Small intestine (tissue), 7 donors: ENCODE data around the gene DPH2. TPM values are rescaled to one million over a fixed set of nuclear protein-coding genes. Genes with fewer than 3 reads are reported as not detected.
A peak's percentile ranks its signal among the peaks of the same experiment; 100 is the strongest.

Experiments used
- DNase-seq, 2 donors: peaks; one replicate each; pipeline versions ENCODE4 v3.0.0 to v3.0.0-alpha.2; 2013
- FAIRE-seq: peaks from 2 replicates; lab custom pipeline; 2012; peaks lifted over from hg19 to GRCh38; lab: Jason Lieb, UNC
- H3K27ac ChIP-seq, 3 donors: one replicate each; pipeline ENCODE4 v1.5.1; 2013; ENCODE audit warnings: low read length in 2 of 3, mild to moderate bottlenecking in 2 of 3, control low read depth in 1 of 3, inconsistent platforms in 1 of 3, low read depth in 1 of 3, moderate library complexity in 1 of 3
- H3K27me3 ChIP-seq, 3 donors: one replicate each; pipeline ENCODE4 v1.6.1; 2013; ENCODE audit warnings: low read length in 3 of 3, inconsistent platforms in 1 of 3; ENCODE audit not compliant: control insufficient read depth in 3 of 3, insufficient read depth in 3 of 3
- H3K36me3 ChIP-seq, 3 donors: one replicate each; pipeline ENCODE4 v1.6.1; 2013; ENCODE audit warnings: low read length in 3 of 3, inconsistent platforms in 1 of 3, low read depth in 1 of 3, mild to moderate bottlenecking in 1 of 3, moderate library complexity in 1 of 3; ENCODE audit not compliant: control insufficient read depth in 3 of 3, insufficient read depth in 2 of 3
- H3K4me1 ChIP-seq, 3 donors: one replicate each; pipeline ENCODE4 v1.6.1; 2013; ENCODE audit warnings: low read length in 2 of 3, inconsistent platforms in 1 of 3, low read depth in 1 of 3, mild to moderate bottlenecking in 1 of 3, moderate library complexity in 1 of 3; ENCODE audit not compliant: control insufficient read depth in 3 of 3, insufficient read depth in 2 of 3
- H3K4me3 ChIP-seq, 3 donors: one replicate each; pipeline ENCODE4 v1.5.1; 2013; ENCODE audit warnings: low read length in 3 of 3, control low read depth in 1 of 3, inconsistent platforms in 1 of 3, low read depth in 1 of 3, mild to moderate bottlenecking in 1 of 3, moderate library complexity in 1 of 3
- H3K9me3 ChIP-seq, 2 donors: one replicate each; pipeline ENCODE4 v1.6.1; 2013; ENCODE audit warnings: low read depth in 1 of 2, low read length in 1 of 2; ENCODE audit not compliant: control insufficient read depth in 2 of 2, insufficient read depth in 1 of 2
- WGBS, 3 donors: extraction: QIAGEN DNeasy Blood & Tissue Kit; methylation state at CpG; one replicate each; pipeline ENCODE4 v1.1.7; 2013; 5-methylcytosine and 5-hydroxymethylcytosine counted together
- polyA plus RNA-seq, 4 donors: library from polyadenylated mRNA; stranded (reverse) in 3 of 4; unstranded in 1 of 4; fragments of 200-250 nt in 3 of 4; fragments of 120-200 nt in 1 of 4; gene quantifications; one replicate each; pipeline versions ENCODE4 v1.2.1 to v1.2.3, GENCODE V29; 2013
- donor health status: healthy with polysubstance abuse.
- donor health status: control.
- donor health status: control.
- donor health status: Bipolar disorder and iron deficiency.
- donor health status: healthy.

DPH2 gene
- polyA plus RNA-seq, 4 donors, result 5.8 to 25.2 (median 15.6) TPM

DNA sequence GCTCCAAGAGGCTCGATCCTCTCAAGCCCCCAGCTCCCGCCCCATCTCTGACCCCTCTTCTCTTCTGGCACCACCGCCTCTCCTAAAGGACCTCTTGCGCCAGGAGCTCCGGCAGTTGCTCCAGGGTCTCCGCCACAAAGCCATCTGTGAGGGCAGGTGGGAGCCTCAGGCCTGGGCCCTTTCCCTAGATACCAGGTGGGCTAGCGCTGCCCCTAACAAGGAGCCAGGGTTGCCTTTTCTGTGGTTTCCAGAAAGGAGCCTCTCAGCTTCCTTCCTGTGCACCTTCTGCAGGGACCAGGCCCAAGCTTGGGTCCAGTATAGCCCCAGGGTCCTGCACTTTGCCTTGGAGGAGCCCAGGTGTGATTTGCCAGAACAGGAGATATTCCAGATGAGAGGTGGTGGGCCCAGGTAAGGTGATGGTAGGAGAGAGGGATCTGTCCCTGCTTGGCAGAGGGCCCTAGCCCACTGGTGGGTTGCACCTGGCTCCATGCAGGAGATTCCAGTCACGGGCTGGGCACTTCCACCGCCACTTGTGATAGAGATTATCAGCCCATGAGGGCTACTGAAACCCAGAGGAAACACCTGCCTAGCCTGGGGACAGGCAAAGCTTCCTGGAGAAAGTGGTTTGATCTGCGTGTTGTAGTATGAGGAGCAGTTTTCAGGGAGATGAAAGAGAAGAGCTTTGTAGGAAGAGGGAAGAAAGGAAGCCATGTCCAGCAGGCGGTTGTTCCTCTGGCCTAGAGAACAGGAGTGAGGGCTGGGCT, 22.6 kb downstream of the DPH2 start:
- FAIRE-seq (no peak), DNase-seq (peak in 1 of 2 donors; percentile 40)
- Histone ChIP-seq H3K4me1 (peaks cover 0 to 44% (median 4%) of the 10 kb centered on the region in 3 donors), H3K36me3 (peaks cover 0 to 32% (median 0%) of the 10 kb centered on the region in 3 donors), H3K27ac (peak overlapping the region in 1 of 3 donors; percentile 87), H3K9me3 (no peaks in the 10 kb centered on the region), H3K27me3 (no peaks in the 10 kb centered on the region), H3K4me3 (peak overlapping the region in 2 of 3 donors; percentile 49 to 67)
- WGBS, 3 donors, result 43 to 45% (median 43%) methylated on average over 11 of the region's 11 CpGs

DNA sequence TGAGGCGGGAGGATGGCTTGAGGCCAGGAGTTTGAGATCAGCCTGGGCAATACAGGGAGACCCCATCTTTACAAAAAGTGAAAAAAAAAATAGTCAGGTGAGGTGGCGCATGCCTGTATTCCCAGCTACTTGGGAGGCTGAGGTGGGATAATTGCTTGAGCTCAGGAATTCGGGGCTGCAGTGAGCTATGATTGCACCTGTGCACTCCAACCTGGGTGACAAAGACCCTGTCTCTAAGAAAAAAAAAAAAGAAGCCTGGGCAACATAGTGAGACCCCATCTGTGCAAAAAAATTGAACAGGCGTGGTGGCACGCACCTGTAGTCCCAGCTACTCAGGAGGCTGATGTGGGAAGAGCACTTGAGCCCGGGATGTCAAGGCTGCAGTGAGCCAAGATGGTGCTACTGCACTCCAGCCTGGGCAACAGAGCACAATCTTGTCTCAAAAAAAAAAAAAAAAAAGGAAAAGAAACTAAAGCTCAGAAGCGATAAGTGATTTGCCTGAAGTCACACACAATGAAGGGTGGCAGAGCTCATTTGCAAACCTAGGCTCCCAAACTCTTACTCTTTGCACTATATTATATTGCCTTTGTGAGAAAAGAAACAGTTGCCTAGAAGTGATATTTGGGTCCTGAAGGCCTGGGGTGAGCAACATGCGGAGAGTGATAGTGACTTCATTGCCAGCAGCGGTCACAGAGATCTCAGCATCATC, 23.6 kb downstream of the DPH2 start:
- H3K9me3 ChIP-seq, result no peaks in the 10 kb centered on the region
- WGBS, 3 donors, result 89 to 96% (median 91%) methylated on average over 9 of the region's 9 CpGs
- H3K36me3 ChIP-seq, result peaks cover 0 to 33% (median 0%) of the 10 kb centered on the region in 3 donors
- peak overlapping the region in 1 of 3 donors; percentile 87 for H3K27ac ChIP-seq
- no peaks in the 10 kb centered on the region for H3K27me3 ChIP-seq
- H3K4me1 ChIP-seq, result peaks cover 0 to 44% (median 4%) of the 10 kb centered on the region in 3 donors
- no peak overlapping the region for H3K4me3 ChIP-seq
- FAIRE-seq, result no peak
- no peak for DNase-seq

DNA sequence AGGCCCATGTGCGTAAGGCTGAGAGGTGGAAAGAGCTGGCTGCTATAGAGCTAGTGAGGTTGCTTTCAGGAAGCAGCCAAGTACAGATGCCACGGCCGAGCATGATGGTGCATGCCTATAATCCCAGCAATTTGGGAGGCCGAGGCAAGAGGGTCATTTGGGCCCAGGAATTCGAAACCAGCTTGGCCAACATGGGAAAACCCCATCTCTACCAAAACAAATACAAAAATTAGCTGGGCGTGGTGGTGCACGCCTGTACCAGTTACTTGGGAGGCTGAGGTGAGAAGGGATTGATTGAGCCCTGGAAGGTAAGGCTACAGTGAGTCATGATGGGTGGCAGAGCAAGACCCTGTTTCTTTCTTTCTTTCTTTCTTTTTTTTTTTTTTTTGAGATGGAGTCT, 24.3 kb downstream of the DPH2 start:
- 82 to 84% (median 82%) methylated on average over 7 of the region's 7 CpGs for WGBS, 3 donors
- no peak for FAIRE-seq
- peaks cover 0 to 44% (median 4%) of the 10 kb centered on the region in 3 donors for H3K4me1 ChIP-seq

DNA sequence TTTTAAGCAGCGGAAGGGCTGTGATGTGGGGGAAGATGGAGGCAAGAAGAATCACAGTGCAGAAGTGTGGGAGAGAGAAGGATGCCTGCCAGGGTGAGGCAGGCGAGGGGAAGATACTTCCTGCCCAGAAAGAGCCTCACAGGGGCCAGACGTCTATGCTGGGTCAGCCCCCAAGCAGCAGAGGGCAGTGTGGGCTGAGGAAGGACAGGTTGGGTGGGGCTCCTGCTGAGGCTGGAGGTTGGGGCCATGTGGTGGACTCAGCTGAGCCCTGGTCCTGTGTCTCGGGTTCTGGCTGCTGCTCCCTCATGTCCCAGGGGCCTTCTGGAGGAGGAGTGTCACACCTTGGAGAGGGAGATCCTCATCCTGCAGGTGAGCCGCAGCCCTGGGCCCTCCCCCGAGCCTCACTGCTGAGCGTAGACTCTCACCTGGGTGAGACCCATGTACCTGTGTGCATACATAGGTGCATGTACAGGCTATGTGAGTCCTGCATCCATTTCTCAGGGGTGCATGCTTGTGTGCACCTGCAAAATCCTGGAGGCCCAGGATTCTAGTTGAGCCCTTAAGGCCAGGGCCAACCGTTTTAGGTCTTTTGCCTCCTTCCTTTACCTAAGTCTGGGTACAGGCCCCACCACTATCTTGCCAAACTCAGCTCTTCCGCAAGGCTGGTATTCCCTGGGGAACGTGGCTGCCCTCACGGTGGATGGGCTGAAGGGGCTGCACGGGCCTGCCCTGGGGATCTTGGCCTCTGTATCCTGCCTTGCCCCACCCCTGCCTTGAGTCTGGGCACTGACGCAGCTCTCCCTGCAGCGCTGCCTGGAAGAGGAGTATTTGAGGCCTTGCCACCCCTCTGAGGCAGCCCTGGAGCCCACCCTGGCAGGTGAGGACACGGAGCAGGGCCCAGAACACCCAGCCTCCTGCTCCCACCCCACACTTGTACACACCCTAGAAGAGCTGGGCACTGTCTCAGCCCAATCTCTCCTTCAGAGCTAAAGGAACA, 25.3 kb downstream of the DPH2 start:
- peak; percentile 20 to 71 for DNase-seq
- Histone ChIP-seq H3K36me3 (peaks cover 0 to 37% (median 0%) of the 10 kb centered on the region in 3 donors), H3K9me3 (no peaks in the 10 kb centered on the region), H3K4me1 (peaks cover 0 to 44% (median 4%) of the 10 kb centered on the region in 3 donors), H3K27ac (no peak overlapping the region), H3K27me3 (no peaks in the 10 kb centered on the region), H3K4me3 (no peak overlapping the region)
- WGBS, 3 donors, result 76 to 77% (median 77%) methylated on average over 15 of the region's 15 CpGs
- no peak for FAIRE-seq

More for the DNA sequence above, 24.3 kb downstream of the DPH2 start:
- Histone ChIP-seq H3K9me3 (no peaks in the 10 kb centered on the region), H3K27ac (no peak overlapping the region), H3K4me3 (no peak overlapping the region), H3K36me3 (peaks cover 0 to 34% (median 0%) of the 10 kb centered on the region in 3 donors), H3K27me3 (no peaks in the 10 kb centered on the region)
- no peak for DNase-seq

DNA sequence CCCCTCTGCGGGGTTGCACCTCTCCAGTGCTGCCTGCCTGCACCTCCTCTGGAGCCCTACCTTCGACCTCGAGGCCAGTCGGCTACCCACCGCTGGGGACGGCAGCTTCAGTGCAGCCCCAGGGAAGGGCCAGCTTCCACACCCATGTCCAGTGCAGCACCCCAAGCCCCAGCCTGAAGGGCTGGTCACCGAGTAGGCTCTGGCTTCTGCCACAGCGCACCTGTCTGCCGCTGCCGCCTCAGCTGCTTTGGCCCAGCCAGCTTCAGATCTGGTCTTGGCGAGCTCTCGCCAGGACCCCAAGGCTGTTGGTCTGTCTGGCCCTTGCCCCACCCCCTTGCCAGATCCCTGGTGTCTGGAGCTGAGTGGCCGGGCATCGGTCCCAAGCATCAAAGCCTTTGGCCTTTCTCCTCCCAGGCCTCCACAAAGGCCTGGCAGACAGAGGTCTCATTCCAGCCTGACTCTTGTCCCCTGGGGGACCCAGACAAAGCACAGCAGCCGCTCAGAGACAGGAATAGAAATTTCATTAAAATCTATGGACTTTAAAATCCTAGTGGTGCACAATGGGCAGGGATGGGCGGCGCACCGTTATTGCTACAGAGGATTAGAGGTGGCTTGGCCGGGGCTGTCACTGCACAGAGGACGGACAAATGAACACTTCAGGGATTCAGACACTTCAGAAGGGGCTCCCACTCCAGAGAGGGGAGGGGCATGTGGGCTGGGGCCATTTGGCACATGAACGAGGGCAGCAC, 26.3 kb downstream of the DPH2 start:
- FAIRE-seq (no peak), DNase-seq (no peak)
- Histone ChIP-seq H3K9me3 (no peaks in the 10 kb centered on the region), H3K27me3 (no peaks in the 10 kb centered on the region), H3K4me3 (no peak overlapping the region), H3K36me3 (peaks cover 0 to 39% (median 0%) of the 10 kb centered on the region in 3 donors), H3K4me1 (peaks cover 0 to 34% (median 0%) of the 10 kb centered on the region in 3 donors), H3K27ac (no peak overlapping the region)
- 83 to 90% (median 84%) methylated on average over 21 of the region's 21 CpGs for WGBS, 3 donors

DNA sequence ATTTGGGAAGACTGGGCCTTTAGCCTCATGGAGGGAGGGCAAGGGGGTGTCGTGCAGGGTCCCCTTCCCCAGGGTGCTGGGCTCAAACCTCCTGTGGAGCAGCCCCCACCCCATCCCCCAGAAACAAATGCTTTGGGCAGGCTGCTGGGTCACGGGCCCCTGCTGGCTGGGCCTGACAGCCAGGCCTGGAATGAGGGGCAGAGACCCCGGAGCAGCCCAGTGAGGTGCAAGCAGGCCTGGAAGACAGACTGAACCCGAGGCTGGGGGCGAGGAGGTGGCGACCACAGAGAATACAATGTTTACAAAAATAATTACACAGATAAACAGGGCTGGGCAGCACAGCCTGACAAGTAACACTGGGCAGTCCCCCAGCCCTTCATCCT, 26.9 kb downstream of the DPH2 start:
- DNase-seq (no peak), FAIRE-seq (no peak)
- H3K27me3 ChIP-seq, result no peaks in the 10 kb centered on the region
- peaks cover 0 to 33% (median 0%) of the 10 kb centered on the region in 3 donors for H3K4me1 ChIP-seq
- H3K27ac ChIP-seq, result peak overlapping the region in 1 of 3 donors; percentile 61
- H3K4me3 ChIP-seq, result no peak overlapping the region
- H3K36me3 ChIP-seq, result peaks cover 0 to 40% (median 0%) of the 10 kb centered on the region in 3 donors
- WGBS, 3 donors, result 69 to 73% (median 73%) methylated on average over 6 of the region's 6 CpGs
- no peaks in the 10 kb centered on the region for H3K9me3 ChIP-seq

DNA sequence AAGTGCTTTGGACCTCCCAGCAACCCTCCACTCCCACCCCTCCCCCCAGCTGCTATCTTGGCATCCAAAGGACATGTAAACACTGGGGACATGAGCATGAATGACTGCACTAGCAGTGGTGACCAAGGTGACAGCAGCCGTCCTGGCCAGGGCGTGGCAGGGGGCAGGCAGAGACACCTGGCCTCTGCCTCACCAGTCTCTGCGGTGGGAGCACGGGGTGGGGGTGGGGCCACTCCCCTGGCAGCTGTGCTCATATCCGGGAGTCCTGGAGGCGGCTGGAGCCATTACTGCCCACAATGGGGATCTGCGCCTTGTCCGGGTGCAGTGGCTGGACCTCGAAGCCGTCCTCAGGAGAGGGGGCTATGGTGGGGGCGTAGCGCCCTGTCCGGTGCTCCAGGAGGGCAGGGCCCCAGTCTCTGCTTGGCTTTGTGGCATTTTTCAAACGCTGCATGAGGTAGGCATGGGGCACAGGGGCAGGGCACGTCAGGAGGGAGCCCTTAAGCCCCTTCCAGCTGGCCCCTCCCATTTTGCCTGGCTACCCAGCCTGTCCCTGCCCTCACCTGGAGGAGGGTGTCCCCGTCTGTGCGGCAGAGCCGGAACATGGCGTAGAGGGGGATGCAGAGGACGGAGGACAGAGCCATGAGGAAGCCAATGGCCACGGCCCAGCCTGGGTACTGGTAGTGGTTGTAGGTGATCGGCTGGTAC, 27.6 kb downstream of the DPH2 start:
- H3K27me3 ChIP-seq, result no peaks in the 10 kb centered on the region
- peaks cover 0 to 40% (median 0%) of the 10 kb centered on the region in 3 donors for H3K36me3 ChIP-seq
- H3K4me1 ChIP-seq, result peaks cover 0 to 29% (median 0%) of the 10 kb centered on the region in 3 donors
- peak overlapping the region in 1 of 3 donors; percentile 78 for H3K27ac ChIP-seq
- no peak for FAIRE-seq
- peak overlapping the region in 1 of 3 donors; percentile 34 for H3K4me3 ChIP-seq
- no peaks in the 10 kb centered on the region for H3K9me3 ChIP-seq
- DNase-seq, result peak; percentile 52 to 80
- 25 to 74% (median 47%) methylated on average over 22 of the region's 22 CpGs for WGBS, 3 donors
